AG04450 (cell line): ENCODE results near the gene CDH4. TPM values are rescaled to one million over a fixed set of nuclear protein-coding genes. Genes with fewer than 3 reads are reported as not detected.

ENCODE experiments used
- CTCF ChIA-PET: fragments of 300-600, 350-600 bp; formaldehyde crosslinking; extraction: SDS; loops from one replicate; lab custom pipeline; 2022; ENCODE audit warnings: antibody characterized with exemption, inconsistent platforms; lab: Charles Lee
- POLR2A ChIA-PET: fragments of 350-600 bp; formaldehyde crosslinking; extraction: SDS; loops from one replicate; lab custom pipeline; 2021; ENCODE audit warnings: antibody characterized with exemption, inconsistent platforms; lab: Yijun Ruan, JAX
- DNase-seq: peaks from one replicate; pipeline ENCODE4 v3.0.0-alpha.2; 2011; ENCODE audit warnings: low read depth, low spot score
- H3K27ac ChIP-seq: one replicate; pipeline ENCODE4 v1.5.1; 2012; ENCODE audit warnings: low read depth, low read length, control low read depth
- H3K27me3 ChIP-seq: one replicate; pipeline ENCODE4 v1.6.0; 2012; ENCODE audit warnings: low read length; ENCODE audit not compliant: control insufficient read depth, insufficient read depth
- H3K4me3 ChIP-seq: 2 replicates; pipeline ENCODE4 v1.5.1; 2011; ENCODE audit warnings: mild to moderate bottlenecking, low read depth, low read length, control low read depth
- H3K9me3 ChIP-seq: 2 replicates; pipeline ENCODE4 v1.5.1; 2012; ENCODE audit warnings: low read length; ENCODE audit not compliant: control insufficient read depth, insufficient read depth
- CTCF ChIP-seq: IDR thresholded peaks from 2 replicates; pipeline ENCODE4 v1.5.1; 2011; ENCODE audit warnings: low read depth, low read length, control low read depth, inconsistent platforms
- polyA plus RNA-seq: library from polyadenylated mRNA; depleted of rRNA; stranded (reverse); fragments of >200 nt; gene quantifications from 2 replicates; pipeline ENCODE4 v1.2.3, GENCODE V29; 2011

CDH4 gene
- polyA plus RNA-seq, 1 experiment: 1.6 TPM

- TF ChIP-seq CTCF: no peak
- CTCF ChIA-PET: no interaction called here
- no peak overlapping the region for H3K4me3 ChIP-seq
- peaks cover 7% of the 10 kb centered on the region for H3K27me3 ChIP-seq
- DNase-seq: no peak
- POLR2A ChIA-PET: no interaction called here
- H3K9me3 ChIP-seq: no peaks in the 10 kb centered on the region
- no peak overlapping the region for H3K27ac ChIP-seq
Measured at GRCh38 chr20:61223121-61223520, 28.9 kb upstream of the CDH4 start.

GRCh38 chr20:61230166-61230565, 21.9 kb upstream of the CDH4 start:
- CTCF ChIA-PET: interaction anchor here (0.6 to 2.7 kb wide), 13 partner anchors 8 to 1172 kb away, joined by 3 to 37 read pairs (median 8); no protein-coding TSS in a partner anchor
- POLR2A ChIA-PET: no interaction called here

GRCh38 chr20:61233590-61233989, 18.5 kb upstream of the CDH4 start:
- CTCF ChIA-PET: no interaction called here
- peaks cover 8% of the 10 kb centered on the region for H3K27me3 ChIP-seq
- H3K9me3 ChIP-seq: no peaks in the 10 kb centered on the region; the same call in 1 of the 2 replicates
- no peak overlapping the region for H3K4me3 ChIP-seq
- POLR2A ChIA-PET: no interaction called here
- no peak for DNase-seq
- TF ChIP-seq CTCF: no peak
- no peak overlapping the region for H3K27ac ChIP-seq

More at GRCh38 chr20:61230166-61230565, 21.9 kb upstream of the CDH4 start:
- Histone ChIP-seq H3K4me3 (no peak overlapping the region), H3K27ac (no peak overlapping the region), H3K9me3 (no peaks in the 10 kb centered on the region; the same call in 1 of the 2 replicates), H3K27me3 (peaks cover 4% of the 10 kb centered on the region)
- no peak for TF ChIP-seq CTCF
- DNase-seq: no peak

- no peak overlapping the region for H3K27ac ChIP-seq
- CTCF ChIA-PET: no interaction called here
Measured at GRCh38 chr20:61234224-61234890, 17.7 kb upstream of the CDH4 start.

More at GRCh38 chr20:61234224-61234890, 17.7 kb upstream of the CDH4 start:
- no peak for DNase-seq
- no peak for TF ChIP-seq CTCF
- Histone ChIP-seq H3K9me3 (no peaks in the 10 kb centered on the region; the same call in 1 of the 2 replicates), H3K4me3 (no peak overlapping the region), H3K27me3 (peaks cover 8% of the 10 kb centered on the region)
- POLR2A ChIA-PET: no interaction called here
